ENCODE measurements around the gene CHST1. TPM values are rescaled to one million over a fixed set of nuclear protein-coding genes. Genes with fewer than 3 reads are reported as not detected.

Gene CHST1
- total RNA-seq, result 10 to 100 TPM in 2 of 7 donors, 1 to 10 TPM in 5; 3.8 to 12.9 (median 8.2) TPM
- 1 to 10 TPM; 3.4 to 7.6 TPM for polyA plus RNA-seq
- long read RNA-seq, donor 1, partial matches to known transcripts, result 2 of 25 reads
- long read RNA-seq, donor 1, other reads (novel, unspliced or antisense), result 21 of 25 reads
- long read RNA-seq, donor 2, partial matches to known transcripts, result 0 of 1 reads
- long read RNA-seq, donor 2, other reads (novel, unspliced or antisense), result 0 of 1 reads
- long read RNA-seq, donor 3, transcript CHST1-201 (4 exons, 2,718 nt), result major isoform, 29 of 37 reads
- long read RNA-seq, donor 3, partial matches to known transcripts, result 2 of 37 reads
- long read RNA-seq, donor 3, other reads (novel, unspliced or antisense), result 3 of 37 reads

- Histone ChIP-seq H3K4me1 (ENCODE audit: insufficient read depth) (peaks cover 10% of the 10 kb centered on the region), H3K27me3 (no peaks in the 10 kb centered on the region), H3K9me3 (no peaks in the 10 kb centered on the region), H3K4me3 (peak within 1 kb of the TSS; percentile 54), H3K36me3 (no peaks in the 10 kb centered on the region), H3K27ac (peak within 1 kb of the TSS; percentile 63 to 83)
- intact Hi-C loops (cut with DNase I), result loop anchor here in 3 of 4 donors (5.0 to 10.0 kb wide), 3 partner anchors 62 to 247 kb away; no protein-coding TSS in a partner anchor
- peak; percentile 55 to 75 (median 65) for DNase-seq
- WGBS, 3 donors, result 0% methylated on average over 43 to 95 of the region's 96 CpGs
- TF ChIP-seq CTCF (IDR thresholded peaks at IDR 0.05), result no peak
- TF ChIP-seq POLR2A (IDR thresholded peaks at IDR 0.05), result no peak
- TF ChIP-seq EP300 (IDR thresholded peaks at IDR 0.05), result no peak
Observed at GRCh38 chr11:45665206-45665932, at the start of gene CHST1. CHST1 (minus strand) TSS chr11:45665622; CDS start chr11:45650923, 14,699 bp downstream.

- Histone ChIP-seq H3K27ac (no peak overlapping the region), H3K4me1 (ENCODE audit: insufficient read depth) (no peaks in the 10 kb centered on the region), H3K36me3 (no peaks in the 10 kb centered on the region), H3K27me3 (no peaks in the 10 kb centered on the region), H3K9me3 (no peaks in the 10 kb centered on the region), H3K4me3 (no peak overlapping the region)
- intact Hi-C loops (cut with DNase I), result no loop called here
- TF ChIP-seq CTCF (IDR thresholded peaks at IDR 0.05) (no peak), POLR2A (IDR thresholded peaks at IDR 0.05) (no peak), EP300 (IDR thresholded peaks at IDR 0.05) (no peak)
- WGBS, 3 donors, result 89 to 92% (median 91%) methylated on average over 2 of the region's 2 CpGs
- no peak for DNase-seq
Observed at GRCh38 chr11:45713573-45713972, 48.2 kb upstream of the CHST1 start.

- Histone ChIP-seq H3K9me3 (no peaks in the 10 kb centered on the region), H3K4me1 (ENCODE audit: insufficient read depth) (no peaks in the 10 kb centered on the region), H3K27me3 (no peaks in the 10 kb centered on the region), H3K4me3 (no peak overlapping the region), H3K36me3 (no peaks in the 10 kb centered on the region), H3K27ac (no peak overlapping the region)
- intact Hi-C loops (cut with DNase I), result no loop called here
- DNase-seq, result no peak
- WGBS, 3 donors, result 60 to 78% (median 78%) methylated on average over 1 of the region's 1 CpG
- TF ChIP-seq POLR2A (IDR thresholded peaks at IDR 0.05), result no peak
Observed at GRCh38 chr11:45710561-45710960, 45.1 kb upstream of the CHST1 start.

GRCh38 chr11:45708887-45709663, 43.7 kb upstream of the CHST1 start:
- Histone ChIP-seq H3K4me1 (ENCODE audit: insufficient read depth) (no peaks in the 10 kb centered on the region), H3K36me3 (no peaks in the 10 kb centered on the region), H3K4me3 (no peak overlapping the region), H3K9me3 (no peaks in the 10 kb centered on the region), H3K27ac (no peak overlapping the region), H3K27me3 (no peaks in the 10 kb centered on the region)
- no peak for DNase-seq
- TF ChIP-seq CTCF (IDR thresholded peaks at IDR 0.05), result no peak
- TF ChIP-seq EP300 (IDR thresholded peaks at IDR 0.05), result no peak
- no peak for TF ChIP-seq POLR2A (IDR thresholded peaks at IDR 0.05)
- WGBS, 3 donors, result 72 to 77% (median 75%) methylated on average over 6 of the region's 6 CpGs
- intact Hi-C loops (cut with DNase I), result no loop called here

All from ovary (tissue), 10 donors.